Stimulated activated CD4-positive, alpha-beta T cell treated with anti-CD3 and anti-CD28 coated beads, Interleukin-12 subunit alpha, Interleukin-12 subunit beta, amount 100 ng/mL, for 48 hours (primary cell): ENCODE measurements around the gene RBMS1.

Experiments used
- DNase-seq, 3 donors: peaks; one replicate each; pipeline ENCODE4 v3.0.0-alpha.2; 2020; ENCODE audit warnings: low read depth in 2 of 3, low spot score in 1 of 3

Gene RBMS1

GRCh38 chr2:160228141-160228917, 265.3 kb downstream of the RBMS1 start:
- DNase-seq, result no peak

- no peak for DNase-seq
Observed at GRCh38 chr2:160227293-160227915, 266.2 kb downstream of the RBMS1 start.

- DNase-seq, result no peak
Observed at GRCh38 chr2:160226367-160226766, 267.2 kb downstream of the RBMS1 start.

DNA sequence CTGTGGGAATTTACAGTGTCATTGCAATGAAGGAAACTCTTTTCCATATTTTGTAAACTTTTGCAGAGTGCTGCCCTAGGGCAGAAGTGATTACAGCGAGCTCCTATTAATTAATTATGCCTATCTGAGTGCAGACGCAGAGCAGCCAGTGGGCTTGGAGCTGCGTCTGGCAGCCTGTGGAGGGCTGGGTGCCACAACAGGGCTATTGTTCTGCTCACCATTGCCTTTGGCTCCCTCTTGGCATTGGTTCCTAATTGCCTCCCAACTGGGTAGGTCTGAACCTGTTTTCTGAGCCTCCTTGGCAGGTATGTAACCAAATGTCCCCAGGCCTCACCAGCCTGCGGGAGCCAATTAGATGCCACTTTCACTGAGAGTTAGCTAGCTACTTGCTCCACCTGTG, 267.9 kb downstream of the RBMS1 start:
- DNase-seq, result no peak

DNA sequence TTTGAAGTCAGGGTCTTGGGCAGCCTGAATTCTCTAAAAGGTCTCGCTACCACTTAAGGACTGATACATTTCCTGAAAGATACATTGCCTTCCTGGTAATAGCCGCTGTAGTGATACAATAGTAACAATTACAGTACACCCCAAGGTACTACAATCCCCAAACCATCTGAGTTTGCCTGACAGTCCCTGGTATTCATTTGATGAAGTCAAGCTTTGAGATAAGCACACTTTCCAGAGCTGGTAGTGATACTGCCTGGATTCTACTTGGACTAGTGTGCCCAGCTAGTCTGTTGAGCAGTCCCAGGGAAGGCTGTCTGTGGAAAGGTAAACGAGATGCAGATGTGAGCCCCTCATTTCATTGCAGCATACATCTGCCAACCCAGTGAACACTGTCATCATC, 269.1 kb downstream of the RBMS1 start:
- DNase-seq, result no peak

GRCh38 chr2:160224060-160224459, 269.5 kb downstream of the RBMS1 start:
- peak in 1 of 3 donors; percentile 28 for DNase-seq

DNA sequence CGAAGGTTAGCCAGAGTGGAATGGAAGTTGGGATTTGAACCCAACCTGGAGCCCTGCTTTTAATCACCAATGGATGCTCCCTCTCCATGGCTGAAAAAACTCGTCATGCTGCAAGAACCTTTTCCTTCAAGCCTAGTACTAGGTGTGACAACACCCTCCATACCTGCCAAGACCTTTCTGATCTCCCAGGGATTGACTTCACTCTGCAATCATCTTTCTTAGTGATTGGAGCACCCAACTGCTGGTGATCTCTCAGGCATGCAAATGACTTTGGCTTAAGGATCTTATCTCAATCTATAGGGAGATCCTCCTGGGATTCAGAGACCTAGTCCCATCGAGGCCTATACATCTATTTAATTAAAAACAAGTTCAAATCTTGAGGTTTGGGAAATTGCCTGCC, 270.0 kb downstream of the RBMS1 start:
- DNase-seq, result no peak

DNA sequence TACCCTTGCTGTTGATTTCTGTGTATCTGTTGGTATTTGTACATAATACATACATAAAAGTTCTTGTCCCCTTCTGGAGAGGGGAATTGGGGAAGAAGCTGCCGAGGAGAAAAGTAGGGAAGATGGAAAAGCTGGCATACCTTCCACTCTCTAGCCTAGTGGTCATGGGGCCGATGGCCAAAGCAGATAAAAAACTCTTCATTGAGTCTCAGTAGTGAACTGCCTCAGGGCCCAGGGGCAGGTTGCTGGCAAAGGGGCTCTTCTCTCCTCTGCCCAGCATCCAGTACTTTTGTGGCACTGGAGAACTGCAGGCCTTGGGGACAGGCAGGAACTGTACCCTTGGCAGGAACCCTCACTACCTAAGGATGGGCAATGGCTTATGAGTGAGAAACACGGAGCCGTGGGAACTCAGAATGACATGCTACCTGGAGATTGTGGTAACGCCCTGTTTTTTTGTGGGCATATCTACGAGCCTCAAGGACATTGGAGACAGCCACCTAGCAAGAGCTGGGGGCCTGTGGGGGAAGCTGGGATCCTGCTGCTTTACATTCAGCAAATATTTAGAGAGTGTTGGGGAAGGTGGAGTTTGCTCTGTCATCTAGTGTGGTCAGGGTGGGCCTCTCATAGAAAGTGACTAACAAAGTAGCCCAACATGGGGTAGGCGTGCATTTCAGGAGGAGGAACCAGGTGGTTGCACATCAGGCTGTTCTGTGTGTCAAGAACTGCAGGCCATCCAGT, 270.9 kb downstream of the RBMS1 start:
- no peak for DNase-seq
